Measurements from ENCODE around the gene ADAMTS17.
"Not testable (repeated sequence)": the region's sequence is repeated elsewhere in the genome, so short reads cannot be mapped to it uniquely, and the experiment has no call there.

ADAMTS17 gene

DNA sequence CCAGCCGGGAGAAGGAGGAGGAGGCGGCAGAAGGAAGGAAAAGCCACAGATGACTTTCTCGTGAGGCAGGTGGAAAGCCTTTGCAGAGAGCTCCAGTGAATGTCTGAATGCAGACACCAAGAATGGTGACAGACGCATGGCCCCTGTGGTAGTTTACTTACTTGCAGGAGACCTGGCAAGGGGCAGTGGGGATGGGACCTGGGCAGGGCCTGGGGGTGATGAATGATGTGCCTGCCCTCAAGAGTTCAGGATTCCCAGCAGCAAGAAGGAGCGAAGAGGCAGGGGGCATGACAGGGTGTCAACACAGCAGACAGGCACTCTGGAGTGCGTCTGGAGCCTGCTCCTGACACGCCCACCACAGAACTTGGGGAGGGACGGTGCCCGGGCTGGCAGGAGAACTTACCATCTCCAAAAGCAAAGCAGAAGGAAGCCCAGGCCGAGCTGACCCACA, 348.1 kb downstream of the ADAMTS17 start:
- DNase-seq (ENCODE audit: low read depth): no peak

DNA sequence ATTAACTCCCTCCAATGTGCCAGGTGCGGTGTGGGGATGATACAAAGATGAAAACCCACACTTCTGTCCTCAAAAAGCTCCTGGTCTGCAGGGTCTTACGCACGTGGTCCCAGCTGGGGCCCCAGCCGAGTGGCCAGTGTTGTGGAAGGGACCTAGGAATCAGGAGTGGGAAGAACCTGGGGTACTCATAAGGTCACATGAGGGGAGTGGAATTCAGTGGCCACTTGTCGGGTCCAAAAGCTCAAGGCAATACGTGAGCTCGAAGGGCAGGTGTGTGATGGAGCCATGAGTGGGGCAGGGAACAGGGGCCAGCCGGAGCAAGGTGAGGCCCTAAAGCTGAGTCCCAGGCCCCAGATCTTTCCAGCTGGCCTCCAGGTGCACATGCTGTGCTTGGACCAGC, 348.5 kb downstream of the ADAMTS17 start:
- no peak for DNase-seq (ENCODE audit: low read depth)

DNA sequence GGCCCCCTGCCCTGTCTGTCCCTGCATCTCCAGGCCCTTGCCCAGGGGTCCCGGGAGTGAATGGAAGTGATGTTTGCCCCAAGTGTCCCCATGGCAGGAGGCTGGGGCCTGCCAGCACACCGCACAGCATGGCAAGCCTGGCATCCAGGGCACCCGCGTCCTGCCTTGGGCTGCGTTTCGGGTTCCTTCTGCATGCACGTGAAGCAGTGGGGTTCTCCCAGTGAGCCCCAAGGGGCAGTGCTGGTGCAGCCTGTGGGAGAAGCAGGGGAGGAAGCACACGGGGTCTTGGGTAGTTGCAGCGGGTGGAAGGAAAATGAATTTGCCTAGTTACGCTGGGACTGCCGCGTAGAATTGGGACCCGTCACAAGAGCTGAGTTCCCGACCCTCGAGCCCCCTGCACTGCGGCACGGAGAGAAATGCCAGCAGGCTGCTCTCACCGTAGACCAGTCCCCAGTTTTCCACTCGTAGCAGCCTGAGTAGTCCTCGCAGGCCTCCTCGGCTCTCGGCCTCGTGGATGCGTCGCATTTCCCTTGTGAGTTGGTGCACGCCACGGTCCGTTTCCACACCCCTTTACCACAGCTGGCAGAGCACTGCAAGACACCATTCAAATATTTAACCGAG, 349.1 kb downstream of the ADAMTS17 start:
- no peak for DNase-seq (ENCODE audit: low read depth)

DNA sequence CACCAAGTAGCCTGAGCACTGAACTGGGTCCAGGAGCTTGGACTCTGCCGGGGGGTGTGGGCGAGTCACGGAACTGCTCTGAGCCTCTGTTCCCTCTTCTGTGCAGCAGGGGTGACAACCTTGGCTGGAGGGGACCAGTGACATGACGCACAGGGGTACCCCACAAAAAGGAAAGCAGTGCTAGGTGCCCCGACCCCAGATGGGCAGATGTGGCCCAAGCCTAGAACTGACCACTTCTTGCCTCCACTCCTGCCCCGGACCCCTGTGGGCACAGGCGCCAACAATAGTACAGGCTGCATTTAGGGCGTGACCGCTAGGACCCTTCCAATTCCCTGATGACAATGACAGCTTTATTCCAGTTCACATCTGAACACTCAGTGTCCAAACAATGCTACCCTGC, 352.7 kb downstream of the ADAMTS17 start:
- no peak for DNase-seq (ENCODE audit: low read depth)

DNA sequence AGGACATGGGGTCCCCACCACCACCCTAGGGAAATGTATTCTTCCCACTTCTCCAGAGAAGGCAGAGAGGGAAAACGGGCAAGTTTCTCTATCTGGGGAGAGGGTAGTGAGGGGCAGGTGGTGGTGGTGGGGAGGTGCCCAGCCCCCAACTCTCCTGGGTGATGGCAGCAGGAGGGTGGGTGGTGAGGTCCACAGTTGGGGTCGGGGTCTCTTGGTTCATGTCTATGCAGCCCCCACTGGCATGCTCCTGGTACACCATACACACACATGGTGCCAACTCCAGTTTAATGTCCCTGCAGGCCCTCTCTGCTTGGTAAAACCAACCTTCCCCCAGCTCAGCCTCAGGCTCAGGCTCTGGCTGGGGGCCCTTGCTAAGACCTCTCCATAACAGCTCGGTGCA, 354.1 kb downstream of the ADAMTS17 start:
- DNase-seq (ENCODE audit: low read depth): no peak

DNA sequence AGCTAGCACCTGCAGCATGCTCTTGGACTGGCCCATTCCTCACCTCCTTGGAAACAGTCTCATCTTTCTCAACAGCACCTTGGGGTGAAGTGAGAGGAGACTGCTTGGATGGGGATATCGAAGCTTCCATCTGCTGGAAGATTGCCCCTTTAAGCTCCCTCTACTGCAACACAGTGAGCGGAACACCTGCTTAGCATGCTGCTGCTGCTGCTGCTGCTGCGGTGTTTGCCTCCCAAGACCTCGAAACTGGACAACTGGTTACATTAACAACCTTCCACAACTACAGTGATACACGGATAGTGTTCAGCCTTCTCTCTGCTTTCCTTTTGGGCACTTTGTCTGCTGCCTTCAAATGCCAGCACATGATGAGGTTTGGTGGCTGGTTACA, 354.7 kb downstream of the ADAMTS17 start:
- DNase-seq (ENCODE audit: low read depth): no peak

DNA sequence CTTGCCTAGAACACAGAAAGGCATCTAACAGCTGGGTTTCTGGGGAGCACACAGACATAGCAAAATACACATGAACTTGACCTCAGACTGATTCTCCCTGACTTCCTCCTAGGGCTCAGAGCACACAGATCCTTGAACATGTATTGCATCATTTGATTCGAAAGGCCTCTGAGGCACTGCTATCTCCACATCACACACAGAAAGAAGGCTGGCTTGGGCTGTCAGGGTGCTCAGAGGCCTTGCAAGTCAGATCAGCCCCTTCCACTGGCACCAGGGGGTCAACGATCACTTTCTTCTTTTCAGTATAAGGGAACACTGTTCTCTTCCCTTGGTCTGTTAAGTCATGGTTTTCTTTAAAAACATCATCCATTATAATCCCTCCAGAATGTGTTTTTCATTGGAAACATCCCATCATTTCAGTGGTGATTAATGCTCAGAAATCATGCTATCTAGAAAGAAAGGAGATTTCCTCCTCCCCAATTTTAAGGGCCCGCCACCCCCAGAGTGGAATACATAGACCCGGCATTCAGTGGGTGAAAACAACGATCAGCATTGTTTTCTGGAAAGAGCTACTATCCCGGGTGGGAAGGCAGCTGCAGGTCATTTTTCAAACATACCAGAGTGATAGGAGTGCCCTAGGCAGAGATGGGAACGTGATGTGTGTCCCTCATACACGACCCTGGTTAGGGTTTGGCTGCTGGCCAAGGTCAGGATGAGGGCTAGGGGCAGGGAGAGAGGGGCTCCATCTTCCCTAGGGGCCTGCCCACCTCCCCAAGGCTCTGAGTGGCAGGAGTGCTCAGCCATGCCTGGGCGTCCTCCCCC, 355.3 kb downstream of the ADAMTS17 start:
- DNase-seq (ENCODE audit: low read depth): no peak

DNA sequence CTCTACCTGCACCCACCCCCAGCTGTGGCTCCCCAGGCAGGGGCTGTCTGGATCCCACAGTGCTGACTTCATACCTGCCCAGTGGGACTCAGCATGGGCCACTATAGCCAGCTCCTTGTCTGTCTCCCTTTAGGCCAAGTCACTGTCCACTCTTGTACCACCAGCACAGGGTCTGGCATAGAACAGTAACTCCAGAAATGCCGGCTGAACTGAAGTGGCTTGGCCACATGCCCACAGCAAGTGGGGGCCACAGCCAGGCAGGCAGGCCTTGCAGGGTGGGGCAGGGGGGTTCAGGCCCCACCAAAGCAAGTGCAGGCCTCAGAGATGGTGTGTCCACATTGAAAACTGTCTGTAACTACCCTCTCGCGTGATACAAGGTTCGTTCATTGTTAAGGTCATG, 355.9 kb downstream of the ADAMTS17 start:
- DNase-seq (ENCODE audit: low read depth): no peak

DNA sequence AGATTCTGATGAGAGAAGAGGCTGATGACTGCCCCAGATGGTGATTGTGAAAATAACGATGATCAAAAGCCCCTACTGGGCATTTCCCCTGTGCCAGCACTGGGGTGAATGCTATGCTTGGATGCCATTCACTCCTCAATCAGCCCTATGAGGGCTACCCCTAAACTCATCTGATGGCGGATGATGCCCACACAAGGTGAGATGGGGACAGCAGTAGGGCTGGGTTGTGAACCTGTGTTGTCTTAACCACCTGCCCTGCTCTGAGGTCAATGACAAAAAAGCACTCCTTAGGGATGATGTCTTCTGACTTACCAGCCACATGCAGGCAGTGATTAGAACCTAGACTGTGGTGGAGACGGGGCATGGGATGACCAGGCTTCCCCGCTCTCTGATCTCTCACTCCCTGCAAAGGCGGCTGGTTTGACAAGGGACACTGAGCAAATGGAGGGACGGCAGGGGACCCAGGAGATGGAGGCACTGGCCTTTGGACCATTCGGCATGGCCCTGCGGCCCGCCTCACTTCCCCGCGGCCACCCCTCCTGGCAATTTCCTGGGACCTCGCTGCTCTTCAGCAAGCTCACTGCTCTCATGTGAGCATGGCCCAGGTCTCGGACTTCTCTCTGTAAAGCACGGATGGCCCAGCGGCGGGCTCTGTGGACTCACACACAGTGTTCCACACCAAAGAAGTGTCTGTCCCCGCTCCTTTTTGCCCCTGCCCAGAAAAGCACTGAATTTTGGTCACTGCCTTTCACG, 357.1 kb downstream of the ADAMTS17 start:
- DNase-seq (ENCODE audit: low read depth): no peak

DNA sequence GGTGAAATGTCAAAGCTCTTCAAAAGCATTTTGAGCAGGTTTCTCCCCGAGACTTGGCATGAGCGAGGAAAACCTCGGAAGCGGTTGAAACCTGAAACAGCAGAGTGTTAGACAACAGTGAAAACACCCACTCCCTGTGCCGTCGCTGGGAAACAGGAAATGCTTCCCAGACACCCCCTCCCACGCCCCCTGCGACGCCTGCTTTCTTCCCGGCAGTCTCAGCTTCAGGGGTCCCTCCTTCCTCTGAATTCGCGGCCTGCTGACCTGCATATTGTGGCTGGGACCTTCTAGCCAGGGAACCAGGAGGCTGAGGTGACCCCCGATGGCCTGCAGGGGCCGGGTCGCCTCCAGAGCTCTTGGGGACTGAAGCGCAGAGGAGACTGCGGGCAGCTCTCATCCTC, 357.9 kb downstream of the ADAMTS17 start:
- DNase-seq (ENCODE audit: low read depth): no peak

DNA sequence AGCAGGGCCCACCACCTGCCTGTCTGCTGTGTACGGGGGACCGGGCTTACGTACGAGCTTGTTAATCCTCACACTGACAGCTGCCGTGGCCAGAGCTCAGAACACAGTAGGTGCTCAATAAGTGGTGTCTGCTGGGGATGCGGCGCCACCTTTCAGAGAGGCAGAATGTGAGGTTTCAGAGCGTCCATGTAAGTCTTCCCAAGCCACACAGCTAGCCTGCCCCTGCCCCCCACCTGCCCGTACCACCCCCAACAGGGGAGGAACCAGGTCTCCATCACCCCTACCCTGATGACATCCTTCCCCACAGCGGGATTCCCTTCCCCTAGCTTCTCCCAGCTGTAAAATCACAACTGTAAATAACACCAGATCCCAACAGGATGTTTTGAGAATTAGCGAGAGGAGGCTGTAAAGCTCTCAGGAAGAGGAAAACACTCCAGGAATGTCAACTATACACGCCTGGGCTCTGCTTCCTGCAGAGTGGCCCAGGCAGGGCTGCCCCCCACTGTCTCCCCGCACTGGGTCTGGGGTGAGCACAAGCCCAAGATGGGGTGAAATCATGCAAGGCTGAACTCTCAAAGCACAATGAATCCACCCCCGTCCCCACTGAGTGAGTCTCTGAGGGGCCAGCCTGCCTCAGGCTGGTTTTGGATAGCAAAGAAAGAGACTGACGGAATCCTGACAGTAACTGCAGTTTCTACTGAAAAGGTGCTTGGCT, 358.4 kb downstream of the ADAMTS17 start:
- DNase-seq (ENCODE audit: low read depth): no peak

DNA sequence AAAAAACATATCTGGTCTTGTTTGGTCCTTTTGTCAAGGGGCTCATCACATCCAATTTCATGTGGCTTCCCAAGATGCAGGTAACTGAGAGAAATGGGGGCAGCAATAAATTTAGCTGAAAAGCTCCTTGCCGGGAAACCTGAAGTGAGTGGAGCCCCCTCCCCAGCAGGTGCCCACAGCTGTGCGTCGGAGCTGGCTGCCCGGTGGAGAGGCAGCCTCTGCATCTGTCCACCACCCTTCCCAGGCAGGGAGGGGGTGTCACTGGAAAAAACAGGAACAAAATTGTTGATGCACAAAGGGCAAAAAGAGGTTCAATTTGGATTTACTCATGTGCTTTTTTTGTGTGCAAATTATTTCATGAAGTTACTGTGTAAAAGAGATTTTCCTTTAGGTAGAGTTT, 359.1 kb downstream of the ADAMTS17 start:
- DNase-seq (ENCODE audit: low read depth): no peak

DNA sequence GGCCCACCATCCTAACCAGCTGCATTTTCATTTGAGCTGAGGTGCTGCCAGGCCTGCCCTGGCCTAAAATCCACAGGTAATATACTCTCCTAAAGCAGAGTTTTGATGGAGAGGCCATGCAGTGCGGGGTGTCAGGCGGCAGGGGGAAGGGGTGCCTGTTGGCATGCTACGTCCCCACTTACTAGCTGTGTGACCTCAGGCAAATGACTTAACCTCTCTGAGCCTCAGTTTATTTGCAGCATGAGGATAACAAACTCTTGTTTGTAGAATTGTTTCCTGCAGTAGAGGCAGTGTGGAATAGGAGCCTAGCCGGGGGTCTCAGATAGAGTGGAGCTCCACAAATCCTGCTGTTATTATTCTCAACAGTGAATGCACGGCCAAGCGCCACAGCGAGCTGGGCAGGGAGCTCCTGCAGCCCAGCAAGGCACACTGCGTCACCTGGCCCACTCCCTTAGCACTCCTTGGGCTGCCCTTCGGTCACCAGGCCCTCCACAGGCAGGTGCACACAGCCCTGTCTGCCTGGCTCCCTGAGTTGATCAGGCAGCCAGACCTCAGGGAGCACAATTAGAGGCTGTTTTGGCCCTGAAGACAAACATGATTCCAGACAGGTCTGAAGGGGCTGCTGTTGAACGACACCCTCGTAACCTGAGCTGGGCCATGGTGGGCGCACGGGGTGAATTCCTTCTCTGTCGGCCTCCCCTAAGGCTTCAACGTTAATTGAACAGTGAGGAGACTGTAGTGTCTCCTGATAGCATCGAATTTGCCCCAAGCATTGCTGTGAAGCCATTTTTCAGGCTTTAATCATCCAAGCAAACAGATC, 359.7 kb downstream of the ADAMTS17 start:
- DNase-seq (ENCODE audit: low read depth): no peak

DNA sequence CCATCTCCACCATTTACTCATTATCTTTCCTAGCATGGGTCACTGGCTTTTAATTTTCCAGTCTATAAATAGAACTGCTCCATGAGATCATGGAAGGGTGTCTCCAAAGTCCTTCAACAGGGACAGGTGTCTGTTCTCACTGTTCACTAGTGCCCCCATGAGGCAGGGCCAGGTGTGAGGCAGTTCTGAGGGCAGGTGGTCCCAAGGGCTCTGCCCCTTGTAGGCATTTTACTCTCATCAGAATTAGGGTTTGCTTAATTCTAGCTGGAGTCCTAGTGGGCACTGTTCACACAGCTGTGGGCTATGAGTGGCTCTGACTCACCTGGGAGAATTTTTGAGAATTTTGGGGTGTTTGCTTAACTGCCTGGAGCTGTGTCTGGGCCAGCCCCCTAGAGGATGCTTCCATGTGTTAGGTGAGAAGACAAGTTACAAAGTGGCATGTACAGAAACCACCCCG, 360.6 kb downstream of the ADAMTS17 start:
- DNase-seq (ENCODE audit: low read depth): no peak

DNA sequence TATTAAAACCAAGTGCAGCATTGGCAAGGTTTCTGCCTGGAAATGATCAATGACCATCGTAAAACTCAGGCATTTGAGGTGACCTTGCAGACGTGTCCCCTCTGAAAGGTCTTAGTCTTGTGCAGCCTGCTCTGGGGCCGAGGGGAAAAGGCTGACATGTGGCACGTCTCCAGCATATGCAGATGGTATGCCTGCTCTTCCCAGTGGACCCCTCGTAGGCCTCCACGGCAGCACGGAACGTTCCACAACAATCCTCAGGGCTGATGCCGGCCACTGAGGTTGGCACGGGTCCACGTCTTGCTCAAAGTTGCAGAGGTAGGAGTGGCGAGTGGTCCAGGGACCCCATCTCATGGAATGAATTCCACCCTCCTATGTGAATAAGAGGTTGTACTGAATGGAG, 361.0 kb downstream of the ADAMTS17 start:
- DNase-seq (ENCODE audit: low read depth): no peak

DNA sequence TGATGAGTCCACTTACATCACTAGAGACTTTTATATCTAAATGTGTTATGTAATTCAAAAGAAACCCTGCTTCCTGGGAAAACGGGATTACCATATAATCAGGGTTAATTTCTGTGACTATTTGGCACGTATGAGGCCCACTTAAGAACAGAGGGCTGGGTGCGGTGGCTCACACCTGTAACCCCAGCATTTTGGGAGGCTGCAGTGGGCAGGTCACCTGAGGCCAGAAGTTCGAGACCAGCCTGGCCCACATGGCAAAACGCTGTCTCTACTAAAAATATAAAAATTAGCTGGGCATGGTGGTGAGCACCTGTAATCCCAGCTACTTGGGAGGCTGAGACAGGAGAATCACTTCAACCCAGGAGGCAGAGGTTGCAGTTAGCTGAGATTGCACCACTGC, 361.9 kb downstream of the ADAMTS17 start:
- DNase-seq (ENCODE audit: low read depth): not testable (repeated sequence)

DNA sequence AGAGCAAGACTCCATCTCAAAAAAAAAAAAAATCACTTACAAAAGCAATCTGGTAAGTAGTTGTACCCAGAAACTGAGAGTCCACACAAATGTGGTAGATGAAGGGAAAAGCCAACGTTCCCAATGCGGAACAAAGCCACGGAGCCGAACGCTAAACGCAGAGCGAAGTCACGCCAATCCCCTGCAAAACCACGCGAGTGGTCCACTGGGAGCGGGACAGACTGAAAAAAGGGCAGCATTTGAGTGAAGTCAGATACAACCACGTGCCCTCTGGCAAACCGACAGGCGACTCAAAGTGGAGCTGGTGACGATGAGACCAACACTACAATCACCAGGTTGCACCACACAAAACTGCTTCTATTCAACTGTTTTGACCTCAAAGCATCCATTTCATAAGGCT, 362.4 kb downstream of the ADAMTS17 start:
- no peak for DNase-seq (ENCODE audit: low read depth)

DNA sequence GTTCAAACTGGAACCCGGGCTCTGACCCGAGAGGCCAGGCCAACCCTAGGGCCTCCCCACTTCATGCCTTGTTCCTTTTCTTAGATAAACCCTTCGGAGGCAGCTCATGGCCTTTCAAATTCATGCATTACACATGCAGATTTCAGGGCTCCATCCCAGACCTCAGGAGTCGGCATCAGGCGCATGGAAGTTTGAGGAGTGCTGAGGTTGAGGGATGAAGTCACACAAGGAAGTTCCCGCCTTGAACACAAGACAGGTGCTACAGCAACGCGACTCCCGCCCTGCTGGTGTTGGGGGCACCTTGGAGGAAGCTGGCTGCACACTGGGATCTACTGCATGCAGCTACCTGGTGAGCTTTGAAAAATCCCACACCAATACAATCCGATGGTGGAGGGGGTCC, 363.3 kb downstream of the ADAMTS17 start:
- no peak for DNase-seq (ENCODE audit: low read depth)

DNA sequence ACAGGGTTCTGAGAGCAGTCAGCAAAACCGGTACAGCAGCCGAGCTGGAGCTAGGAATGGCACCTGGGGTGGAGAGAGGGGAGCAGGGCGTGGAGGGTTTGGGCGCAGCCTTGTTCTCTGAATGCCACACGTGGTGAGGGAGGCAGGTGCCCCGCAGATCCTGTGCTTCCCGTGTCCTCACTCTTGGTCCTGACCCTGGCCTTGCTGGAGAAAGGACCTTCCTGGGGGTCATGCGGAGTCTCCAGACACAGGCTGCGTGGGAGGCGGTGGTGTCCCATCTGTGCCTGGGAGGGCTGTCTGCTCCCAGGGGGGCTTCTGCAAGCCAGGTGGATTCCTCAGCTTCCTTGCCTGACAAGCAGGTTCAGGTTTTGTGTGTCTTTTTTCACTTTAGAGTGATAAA, 363.8 kb downstream of the ADAMTS17 start:
- DNase-seq (ENCODE audit: low read depth): no peak

DNA sequence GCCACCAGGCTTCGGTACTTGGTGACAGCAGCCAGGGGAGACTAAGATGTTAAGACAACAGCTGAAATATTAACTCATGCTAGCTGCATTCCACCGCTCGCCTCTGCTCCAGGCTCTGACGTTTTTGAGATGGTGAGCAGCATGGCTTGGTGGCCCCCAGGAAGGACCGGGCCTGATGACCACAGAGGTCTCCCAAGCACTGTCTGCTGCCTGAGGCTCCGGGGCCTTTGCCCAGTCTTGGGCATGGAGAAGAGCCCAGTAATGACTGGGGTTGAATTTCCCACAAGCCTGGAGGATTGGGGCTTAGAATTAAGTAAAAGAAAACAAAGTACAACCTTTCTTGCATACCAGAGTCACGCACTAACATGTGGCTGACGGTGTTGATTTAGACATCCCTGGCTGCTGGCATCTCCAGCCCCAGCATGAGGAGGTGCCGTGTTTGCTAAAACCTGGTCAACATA, 364.9 kb downstream of the ADAMTS17 start:
- no peak for DNase-seq (ENCODE audit: low read depth)

DNA sequence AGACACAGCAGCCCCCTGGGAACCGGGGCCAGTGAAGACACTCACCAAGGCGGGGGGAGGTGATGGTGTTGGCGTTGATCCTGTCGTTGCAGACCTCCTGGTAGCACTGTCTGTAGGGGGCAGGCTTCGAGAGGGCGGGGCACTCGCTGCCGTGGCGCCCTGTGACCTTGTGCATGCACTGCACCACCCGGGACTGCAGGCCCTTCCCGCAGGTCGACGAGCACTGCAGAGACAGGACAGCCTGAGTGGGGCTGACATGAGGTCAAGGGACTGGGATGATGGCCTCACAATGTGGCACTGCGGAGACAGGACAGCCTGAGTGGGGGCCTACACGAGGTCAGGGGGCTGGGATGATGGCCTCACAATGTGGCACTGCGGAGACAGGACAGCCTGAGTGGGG, 365.8 kb downstream of the ADAMTS17 start:
- no peak for DNase-seq (ENCODE audit: low read depth)
